Osteocyte (in vitro differentiated cells): ENCODE measurements around the gene MAEL. TPM values are rescaled to one million over a fixed set of nuclear protein-coding genes. Genes with fewer than 3 reads are reported as not detected.

Source experiments
- DNase-seq: peaks from one replicate; pipeline ENCODE4 v3.0.0; 2021; ENCODE audit warnings: mixed read lengths; ENCODE audit not compliant: unreplicated experiment; ENCODE audit errors: extremely low spot score
- H3K27ac Mint-ChIP-seq: one replicate; pipeline ENCODE4 v1.8.0; 2021; ENCODE audit warnings: mild to moderate bottlenecking, mixed read lengths; ENCODE audit not compliant: unreplicated experiment
- H3K27me3 Mint-ChIP-seq: one replicate; pipeline ENCODE4 v1.8.0; 2021; ENCODE audit warnings: mixed read lengths; ENCODE audit not compliant: unreplicated experiment
- H3K36me3 Mint-ChIP-seq: one replicate; pipeline ENCODE4 v1.8.0; 2021; ENCODE audit warnings: mixed read lengths; ENCODE audit not compliant: unreplicated experiment
- H3K4me1 Mint-ChIP-seq: one replicate; pipeline ENCODE4 v1.8.0; 2021; ENCODE audit warnings: mixed read lengths; ENCODE audit not compliant: unreplicated experiment
- H3K4me3 Mint-ChIP-seq: one replicate; pipeline ENCODE4 v1.8.0; 2021; ENCODE audit warnings: mild to moderate bottlenecking, moderate library complexity, mixed read lengths; ENCODE audit not compliant: unreplicated experiment
- H3K9me3 Mint-ChIP-seq: one replicate; pipeline ENCODE4 v1.8.0; 2021; ENCODE audit warnings: mixed read lengths; ENCODE audit not compliant: unreplicated experiment
- total RNA-seq: library from RNA; stranded (reverse); gene quantifications from 2 replicates; pipeline ENCODE4 v1.2.1, GENCODE V29; 2021
- TF ChIP-seq, protein P1 (sequence below): fragments of 200-600 bp; sonication (generic); IDR thresholded peaks from 2 replicates; pipeline ENCODE4 v1.5.0; 2021; ENCODE audit warnings: antibody characterized with exemption, mild to moderate bottlenecking, moderate library complexity

Gene MAEL
- total RNA-seq, 1 donor from 2014 or later = not detected

DNA sequence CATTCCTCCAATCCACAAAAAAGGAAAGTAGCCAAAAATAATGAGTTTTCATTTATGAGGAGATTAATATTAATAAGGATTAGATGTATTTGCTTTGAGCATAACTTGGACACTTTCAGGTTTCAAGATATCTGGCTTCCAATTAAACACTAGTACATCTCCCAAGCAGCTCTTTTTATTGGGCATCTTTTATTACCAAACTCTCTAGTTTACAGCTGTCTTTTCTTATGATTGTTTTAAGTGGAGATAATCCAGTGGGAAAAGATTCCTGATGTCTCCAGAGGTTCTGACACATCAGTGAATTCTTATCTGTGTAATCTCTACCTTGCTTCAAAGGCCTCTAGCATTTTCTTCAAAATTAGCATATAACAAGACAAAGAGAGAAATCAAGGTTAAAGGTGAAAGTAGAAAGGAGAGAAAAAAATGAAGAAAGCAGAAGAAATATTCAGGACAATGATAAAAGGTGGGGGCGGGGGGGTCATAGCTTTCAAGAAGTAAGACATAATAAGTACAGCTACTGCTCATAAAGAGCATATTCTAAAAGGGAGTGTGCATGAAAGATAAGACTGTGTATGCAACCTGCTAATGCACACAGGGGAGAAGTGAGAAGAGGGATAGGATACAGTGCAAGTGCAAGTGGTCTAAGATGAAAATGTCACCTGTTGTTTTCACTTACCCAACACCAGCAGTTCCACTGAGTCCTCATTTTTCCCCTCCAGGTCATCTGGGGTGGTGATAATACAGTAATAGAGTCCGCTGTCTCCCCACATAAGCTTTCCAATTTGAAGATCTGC, 32.8 kb upstream of the MAEL start:
- DNase-seq = no peak
- H3K4me3 Mint-ChIP-seq = no peak overlapping the region
- no peaks in the 10 kb centered on the region for H3K9me3 Mint-ChIP-seq
- peaks cover 9% of the 10 kb centered on the region for H3K4me1 Mint-ChIP-seq
- H3K27me3 Mint-ChIP-seq = peaks cover 74% of the 10 kb centered on the region
- no peak overlapping the region for H3K27ac Mint-ChIP-seq
- H3K36me3 Mint-ChIP-seq = no peaks in the 10 kb centered on the region
- TF ChIP-seq, protein P1, sequence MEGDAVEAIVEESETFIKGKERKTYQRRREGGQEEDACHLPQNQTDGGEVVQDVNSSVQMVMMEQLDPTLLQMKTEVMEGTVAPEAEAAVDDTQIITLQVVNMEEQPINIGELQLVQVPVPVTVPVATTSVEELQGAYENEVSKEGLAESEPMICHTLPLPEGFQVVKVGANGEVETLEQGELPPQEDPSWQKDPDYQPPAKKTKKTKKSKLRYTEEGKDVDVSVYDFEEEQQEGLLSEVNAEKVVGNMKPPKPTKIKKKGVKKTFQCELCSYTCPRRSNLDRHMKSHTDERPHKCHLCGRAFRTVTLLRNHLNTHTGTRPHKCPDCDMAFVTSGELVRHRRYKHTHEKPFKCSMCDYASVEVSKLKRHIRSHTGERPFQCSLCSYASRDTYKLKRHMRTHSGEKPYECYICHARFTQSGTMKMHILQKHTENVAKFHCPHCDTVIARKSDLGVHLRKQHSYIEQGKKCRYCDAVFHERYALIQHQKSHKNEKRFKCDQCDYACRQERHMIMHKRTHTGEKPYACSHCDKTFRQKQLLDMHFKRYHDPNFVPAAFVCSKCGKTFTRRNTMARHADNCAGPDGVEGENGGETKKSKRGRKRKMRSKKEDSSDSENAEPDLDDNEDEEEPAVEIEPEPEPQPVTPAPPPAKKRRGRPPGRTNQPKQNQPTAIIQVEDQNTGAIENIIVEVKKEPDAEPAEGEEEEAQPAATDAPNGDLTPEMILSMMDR = no peak

DNA sequence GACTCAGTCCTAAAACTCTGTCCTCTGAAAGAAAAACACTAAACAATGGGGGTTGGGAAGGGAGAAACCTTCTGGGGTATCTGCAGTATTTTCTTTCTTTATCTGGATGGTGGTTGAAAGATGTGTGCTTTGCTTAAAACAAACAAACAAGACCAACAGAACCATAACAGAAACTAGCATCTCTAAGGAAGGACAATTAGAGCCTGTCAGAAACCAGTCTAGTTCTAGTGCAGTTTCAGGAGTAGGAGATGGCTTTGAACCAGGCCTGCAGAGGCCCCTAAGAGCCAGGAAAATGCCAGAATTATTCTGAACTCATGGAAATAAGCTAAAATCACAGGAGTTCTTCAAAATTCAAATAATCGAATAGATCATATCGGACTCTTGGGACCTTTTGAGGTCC, 32.2 kb upstream of the MAEL start:
- H3K9me3 Mint-ChIP-seq = no peaks in the 10 kb centered on the region
- peaks cover 77% of the 10 kb centered on the region for H3K27me3 Mint-ChIP-seq
- H3K36me3 Mint-ChIP-seq = no peaks in the 10 kb centered on the region
- no peak for DNase-seq
- H3K4me1 Mint-ChIP-seq = peaks cover 6% of the 10 kb centered on the region
- H3K27ac Mint-ChIP-seq = no peak overlapping the region
- TF ChIP-seq, protein P1 = no peak
- no peak overlapping the region for H3K4me3 Mint-ChIP-seq

DNA sequence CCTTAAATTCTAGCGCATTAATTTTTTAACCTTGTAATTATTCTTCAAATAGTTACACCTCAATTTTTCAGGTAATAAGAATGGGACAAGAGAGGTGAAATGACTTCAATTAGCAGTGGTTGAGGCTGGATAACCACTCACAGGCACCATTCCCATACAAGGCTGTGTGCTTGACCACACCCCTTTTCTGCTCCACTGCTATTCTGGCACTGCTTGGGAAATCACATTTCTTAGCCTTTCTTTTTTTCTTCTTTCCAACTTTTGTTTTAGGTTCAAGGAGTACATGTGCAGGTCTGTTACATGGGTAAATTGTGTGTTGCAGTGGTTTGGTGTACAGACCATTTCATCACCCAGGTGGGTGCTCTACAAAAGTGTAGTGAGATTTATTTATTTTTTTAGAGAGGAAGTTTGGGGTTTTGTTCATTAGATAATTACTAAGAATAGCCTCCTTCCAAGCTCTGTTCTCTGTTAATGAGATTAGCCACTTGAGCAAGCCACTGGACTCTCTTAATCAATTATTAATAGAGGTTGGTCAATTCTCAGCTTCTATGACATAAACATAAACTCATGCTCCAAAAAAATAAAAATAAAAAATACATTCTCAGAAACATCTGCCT, 28.1 kb upstream of the MAEL start:
- no peaks in the 10 kb centered on the region for H3K4me1 Mint-ChIP-seq
- TF ChIP-seq, protein P1 = no peak
- H3K36me3 Mint-ChIP-seq = no peaks in the 10 kb centered on the region
- no peak for DNase-seq
- H3K9me3 Mint-ChIP-seq = no peaks in the 10 kb centered on the region
- H3K27me3 Mint-ChIP-seq = peaks cover 80% of the 10 kb centered on the region
- no peak overlapping the region for H3K4me3 Mint-ChIP-seq
- no peak overlapping the region for H3K27ac Mint-ChIP-seq

DNA sequence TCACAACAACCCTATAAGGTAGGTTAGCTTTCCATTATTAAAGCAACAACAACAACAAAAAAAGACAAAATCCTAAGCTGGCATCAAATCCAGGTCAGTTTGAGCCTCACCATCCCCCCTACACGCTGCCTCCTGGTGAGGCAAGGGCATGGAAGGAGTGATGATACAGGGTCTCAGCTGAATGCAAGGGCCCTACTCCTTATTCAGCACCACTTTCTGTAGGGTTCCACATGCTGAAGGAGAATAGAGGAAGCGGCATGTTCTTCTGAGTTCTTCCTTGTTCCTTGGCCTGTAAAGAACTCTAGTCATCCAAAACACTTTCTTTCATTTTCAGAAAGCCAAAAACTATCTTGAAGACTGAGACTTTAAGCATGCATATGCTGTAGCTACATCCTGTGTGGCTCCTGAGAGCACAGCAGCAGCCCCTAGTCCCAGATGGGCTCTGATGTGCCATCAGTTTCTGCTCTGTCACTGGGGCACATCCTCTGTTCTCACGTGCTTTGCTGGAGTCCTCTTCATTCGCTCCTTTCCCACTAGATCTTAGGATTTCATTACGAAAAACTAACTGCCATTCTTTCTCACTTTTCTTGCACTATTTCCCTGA, 19.9 kb upstream of the MAEL start:
- TF ChIP-seq, protein P1 = no peak
- no peak overlapping the region for H3K27ac Mint-ChIP-seq
- no peak for DNase-seq

DNA sequence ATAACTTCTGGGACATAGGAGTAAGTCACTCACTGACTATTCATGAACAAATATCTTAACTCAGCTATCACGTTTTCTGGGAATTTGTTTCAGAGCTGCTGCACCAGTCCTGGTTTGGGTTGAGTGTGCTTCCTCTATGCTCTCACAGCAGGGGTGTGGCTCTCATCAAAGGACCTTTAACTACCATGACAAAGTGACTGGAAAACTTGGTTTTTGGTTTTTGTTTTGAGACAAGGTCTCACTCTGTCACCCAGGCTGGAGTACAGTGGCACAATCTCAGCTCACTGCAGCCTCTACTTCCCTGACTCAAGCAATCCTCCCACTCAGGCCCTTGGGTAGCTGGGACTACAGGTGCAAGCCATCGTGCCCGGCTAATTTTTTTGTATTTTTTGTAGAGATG, 17.8 kb upstream of the MAEL start:
- peaks cover 70% of the 10 kb centered on the region for H3K27me3 Mint-ChIP-seq
- TF ChIP-seq, protein P1 = no peak
- H3K4me3 Mint-ChIP-seq = no peak overlapping the region
- no peak for DNase-seq
- H3K27ac Mint-ChIP-seq = no peak overlapping the region
- peaks cover 11% of the 10 kb centered on the region for H3K4me1 Mint-ChIP-seq
- H3K9me3 Mint-ChIP-seq = no peaks in the 10 kb centered on the region
- H3K36me3 Mint-ChIP-seq = no peaks in the 10 kb centered on the region

More for the DNA sequence above, 19.9 kb upstream of the MAEL start:
- H3K4me3 Mint-ChIP-seq = no peak overlapping the region
- peaks cover 72% of the 10 kb centered on the region for H3K27me3 Mint-ChIP-seq
- H3K4me1 Mint-ChIP-seq = no peaks in the 10 kb centered on the region
- H3K9me3 Mint-ChIP-seq = no peaks in the 10 kb centered on the region
- H3K36me3 Mint-ChIP-seq = no peaks in the 10 kb centered on the region
